Mesenchymal stem cell (in vitro differentiated cells and primary cell): Measurements from ENCODE around the gene CELF4.

Experiments
- DNase-seq: peaks from one replicate; pipeline ENCODE4 v3.0.0-alpha.2; 2013
- H2AFZ ChIP-seq: one replicate; pipeline ENCODE4 v1.6.1; 2013; ENCODE audit warnings: low read depth, mild to moderate bottlenecking, control low read depth, inconsistent platforms, low read length, moderate library complexity
- H2AK5ac ChIP-seq: 2 replicates; pipeline ENCODE4 v1.6.1; 2013; ENCODE audit warnings: low read length, moderate library complexity, mild to moderate bottlenecking, inconsistent platforms; ENCODE audit not compliant: severe bottlenecking
- H2BK120ac ChIP-seq: one replicate; pipeline ENCODE4 v1.6.1; 2013; ENCODE audit warnings: low read depth, mild to moderate bottlenecking, inconsistent platforms, low read length, moderate library complexity
- H2BK12ac ChIP-seq, 2 experiments: one replicate each; pipeline ENCODE4 v1.6.1; 2013; ENCODE audit warnings: inconsistent platforms in 2 of 2, low read length in 2 of 2, mild to moderate bottlenecking in 2 of 2, moderate library complexity in 2 of 2, control low read depth in 1 of 2
- H2BK15ac ChIP-seq: one replicate; pipeline ENCODE4 v1.6.1; 2013; ENCODE audit warnings: mild to moderate bottlenecking, low read depth, inconsistent platforms; ENCODE audit not compliant: poor library complexity, severe bottlenecking
- H2BK5ac ChIP-seq: 2 replicates; pipeline ENCODE4 v1.6.1; 2013; ENCODE audit warnings: low read depth, mild to moderate bottlenecking, low read length, control low read depth, inconsistent platforms; ENCODE audit not compliant: poor library complexity, severe bottlenecking
- H3K14ac ChIP-seq, 2 experiments: one replicate each; pipeline ENCODE4 v1.6.1; 2013; ENCODE audit warnings: inconsistent platforms in 2 of 2, low read length in 2 of 2, control low read depth in 1 of 2, mild to moderate bottlenecking in 1 of 2, moderate library complexity in 1 of 2
- H3K18ac ChIP-seq, 2 experiments: one replicate each; pipeline ENCODE4 v1.6.1; 2013; ENCODE audit warnings: inconsistent platforms in 2 of 2, low read length in 2 of 2, control low read depth in 1 of 2, low read depth in 1 of 2, mild to moderate bottlenecking in 1 of 2
- H3K23ac ChIP-seq, 2 experiments: one replicate each; pipeline ENCODE4 v1.6.1; 2013; ENCODE audit warnings: inconsistent platforms in 2 of 2, low read length in 2 of 2, mild to moderate bottlenecking in 2 of 2, moderate library complexity in 2 of 2, control low read depth in 1 of 2
- H3K27ac ChIP-seq: 2 replicates; pipeline ENCODE4 v1.5.1; 2013; ENCODE audit warnings: mild to moderate bottlenecking, moderate library complexity, low read length, control low read depth, inconsistent platforms; ENCODE audit not compliant: poor library complexity, severe bottlenecking
- H3K27me3 ChIP-seq, 2 experiments: 2 replicates each; pipeline versions ENCODE4 v1.6.1 to v1.7.0; 2013; ENCODE audit warnings: low read length in 2 of 2, mild to moderate bottlenecking in 2 of 2, moderate library complexity in 2 of 2, control low read depth in 1 of 2, inconsistent platforms in 1 of 2; ENCODE audit not compliant: control insufficient read depth in 1 of 2, insufficient read depth in 1 of 2
- H3K36me3 ChIP-seq, 2 experiments: 2 replicates each; pipeline versions ENCODE4 v1.6.1 to v1.7.0; 2013; ENCODE audit warnings: low read length in 2 of 2, control low read depth in 1 of 2, inconsistent platforms in 1 of 2, low read depth in 1 of 2, mild to moderate bottlenecking in 1 of 2; ENCODE audit not compliant: insufficient read depth in 2 of 2, control insufficient read depth in 1 of 2
- H3K4ac ChIP-seq, 2 experiments: one replicate each; pipeline ENCODE4 v1.6.1; 2013; ENCODE audit warnings: inconsistent platforms in 2 of 2, low read length in 2 of 2, mild to moderate bottlenecking in 2 of 2, moderate library complexity in 2 of 2, control low read depth in 1 of 2, low read depth in 1 of 2
- H3K4me1 ChIP-seq: 2 replicates; pipeline ENCODE4 v1.6.1; 2013; ENCODE audit warnings: low read depth, low read length, control low read depth; ENCODE audit not compliant: control insufficient read depth, insufficient read depth
- H3K4me2 ChIP-seq: 2 replicates; pipeline ENCODE4 v1.6.1; 2013; ENCODE audit warnings: low read length, mild to moderate bottlenecking, inconsistent platforms; ENCODE audit not compliant: poor library complexity, severe bottlenecking
- H3K4me3 ChIP-seq, 2 experiments: 2 replicates each; pipeline versions ENCODE4 v1.5.1 to v1.7.0; 2013; ENCODE audit warnings: low read length in 2 of 2, mild to moderate bottlenecking in 2 of 2, control low read depth in 1 of 2, low read depth in 1 of 2; ENCODE audit not compliant: insufficient read depth in 1 of 2
- H3K79me1 ChIP-seq: replicated peaks from 2 replicates; pipeline ENCODE4 v1.6.1; 2013; ENCODE audit warnings: mild to moderate bottlenecking, control low read depth, low read length, inconsistent platforms; ENCODE audit not compliant: poor library complexity, severe bottlenecking
- H3K9ac ChIP-seq: 2 replicates; pipeline ENCODE4 v1.7.0; 2013; ENCODE audit warnings: mild to moderate bottlenecking, low read length, moderate library complexity
- H3K9me3 ChIP-seq: 2 replicates; pipeline ENCODE4 v1.7.0; 2013; ENCODE audit warnings: mild to moderate bottlenecking, low read length; ENCODE audit not compliant: control insufficient read depth
- H4K8ac ChIP-seq: one replicate; pipeline ENCODE4 v1.6.1; 2013; ENCODE audit warnings: inconsistent platforms, mild to moderate bottlenecking, low read length, moderate library complexity
- H4K91ac ChIP-seq: one replicate; pipeline ENCODE4 v1.6.1; 2013; ENCODE audit warnings: mild to moderate bottlenecking, low read length, inconsistent platforms
- WGBS: methylation state at CpG from one replicate; pipeline ENCODE4 v1.1.7; 2013; ENCODE audit warnings: mixed read lengths; 5-methylcytosine and 5-hydroxymethylcytosine counted together

The CELF4 gene

GRCh38 chr18:37335409-37335736 is 230.2 kb downstream of the CELF4 start:
- no peak overlapping the region for H2BK15ac ChIP-seq
- no peak overlapping the region for H3K4me3 ChIP-seq
- no peaks in the 10 kb centered on the region for H3K4me1 ChIP-seq
- H3K4ac ChIP-seq: no peak overlapping the region
- peak overlapping the region; percentile 43 for H4K91ac ChIP-seq
- H3K27me3 ChIP-seq: peaks cover 0 to 35% of the 10 kb centered on the region in 2 experiments
- H3K79me1 ChIP-seq: no peaks in the 10 kb centered on the region
- H3K27ac ChIP-seq: no peak overlapping the region
- H4K8ac ChIP-seq: peak overlapping the region; percentile 29
- DNase-seq: no peak
- peak overlapping the region; percentile 85 for H3K9ac ChIP-seq
- no peak overlapping the region for H2BK120ac ChIP-seq
- H2BK12ac ChIP-seq: no peak overlapping the region
- no peak overlapping the region for H3K23ac ChIP-seq
- H3K9me3 ChIP-seq: no peaks in the 10 kb centered on the region
- no peak overlapping the region for H3K18ac ChIP-seq
- H2AK5ac ChIP-seq: no peak overlapping the region
- H3K14ac ChIP-seq: no peak overlapping the region
- H3K4me2 ChIP-seq: no peak overlapping the region
- H3K36me3 ChIP-seq: peaks cover 0 to 2% of the 10 kb centered on the region in 2 experiments
- no peak overlapping the region for H2BK5ac ChIP-seq
- 62% methylated on average over 3 of the region's 3 CpGs for WGBS
- no peak overlapping the region for H2AFZ ChIP-seq

- Histone ChIP-seq H3K79me1 (no peaks in the 10 kb centered on the region), H3K14ac (no peak overlapping the region), H3K23ac (no peak overlapping the region), H3K4ac (no peak overlapping the region), H2BK15ac (no peak overlapping the region), H3K4me1 (no peaks in the 10 kb centered on the region), H3K4me2 (no peak overlapping the region), H3K27me3 (peaks cover 0 to 31% of the 10 kb centered on the region in 2 experiments), H3K36me3 (peaks cover 0 to 2% of the 10 kb centered on the region in 2 experiments), H2AFZ (no peak overlapping the region), H2BK120ac (no peak overlapping the region), H2BK5ac (no peak overlapping the region), H4K8ac (peak overlapping the region; percentile 29), H2BK12ac (no peak overlapping the region), H3K18ac (no peak overlapping the region), H3K9me3 (no peaks in the 10 kb centered on the region), H3K9ac (peak overlapping the region; percentile 85), H4K91ac (peak overlapping the region; percentile 43), H2AK5ac (no peak overlapping the region), H3K4me3 (peak overlapping the region in 1 of 2 experiments; percentile 41), H3K27ac (no peak overlapping the region)
- 72% methylated on average over 23 of the region's 23 CpGs for WGBS
- DNase-seq: no peak
Measured at GRCh38 chr18:37334631-37335408, 230.8 kb downstream of the CELF4 start.

GRCh38 chr18:37332628-37333420 is 232.8 kb downstream of the CELF4 start:
- H2BK15ac ChIP-seq: no peak overlapping the region
- no peak overlapping the region for H4K91ac ChIP-seq
- no peak overlapping the region for H3K4me3 ChIP-seq
- H3K23ac ChIP-seq: no peak overlapping the region
- H3K4me2 ChIP-seq: no peak overlapping the region
- no peaks in the 10 kb centered on the region for H3K9me3 ChIP-seq
- H3K18ac ChIP-seq: no peak overlapping the region
- no peak overlapping the region for H3K4ac ChIP-seq
- DNase-seq: no peak
- no peak overlapping the region for H3K27ac ChIP-seq
- H2AFZ ChIP-seq: no peak overlapping the region
- no peak overlapping the region for H4K8ac ChIP-seq
- H3K14ac ChIP-seq: peak overlapping the region in 1 of 2 experiments; percentile 61
- no peak overlapping the region for H2BK5ac ChIP-seq
- H2AK5ac ChIP-seq: no peak overlapping the region
- WGBS: 82% methylated on average over 17 of the region's 17 CpGs
- peaks cover 6 to 30% of the 10 kb centered on the region in 2 experiments for H3K27me3 ChIP-seq
- no peaks in the 10 kb centered on the region for H3K4me1 ChIP-seq
- peaks cover 0 to 2% of the 10 kb centered on the region in 2 experiments for H3K36me3 ChIP-seq
- no peak overlapping the region for H3K9ac ChIP-seq
- no peak overlapping the region for H2BK120ac ChIP-seq
- no peak overlapping the region for H2BK12ac ChIP-seq
- H3K79me1 ChIP-seq: no peaks in the 10 kb centered on the region

DNA sequence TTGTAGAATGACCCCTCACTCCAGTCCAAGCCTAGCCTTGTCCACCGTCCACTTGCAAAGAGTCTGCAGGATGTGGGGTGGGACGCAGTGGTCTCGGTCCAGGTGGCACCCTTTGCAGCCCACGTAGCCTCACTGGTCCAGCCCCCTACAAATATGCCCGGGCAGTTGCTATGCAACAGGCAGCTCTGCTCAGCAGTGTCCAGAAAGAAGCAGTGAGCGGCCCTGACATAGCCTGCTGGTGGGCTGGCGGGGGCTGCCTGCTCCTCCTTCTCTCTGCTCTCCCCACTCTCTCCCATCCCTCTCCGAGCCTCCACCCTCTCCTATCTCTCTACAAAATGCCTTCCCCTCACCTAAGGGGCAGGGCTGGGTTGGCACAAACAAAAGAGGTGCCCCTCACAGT is 233.4 kb downstream of the CELF4 start:
- no peak overlapping the region for H3K14ac ChIP-seq

More for the DNA sequence above, 233.4 kb downstream of the CELF4 start:
- Histone ChIP-seq H3K4me2 (no peak overlapping the region), H3K27ac (no peak overlapping the region), H3K4me3 (no peak overlapping the region), H2AFZ (no peak overlapping the region), H2AK5ac (no peak overlapping the region), H4K91ac (no peak overlapping the region), H2BK5ac (no peak overlapping the region), H3K9ac (no peak overlapping the region), H3K4me1 (no peaks in the 10 kb centered on the region), H3K27me3 (peaks cover 11 to 34% of the 10 kb centered on the region in 2 experiments), H3K9me3 (no peaks in the 10 kb centered on the region), H2BK12ac (no peak overlapping the region), H3K23ac (no peak overlapping the region), H2BK120ac (no peak overlapping the region), H4K8ac (no peak overlapping the region), H3K36me3 (peaks cover 0 to 2% of the 10 kb centered on the region in 2 experiments), H3K18ac (no peak overlapping the region), H3K4ac (no peak overlapping the region), H2BK15ac (no peak overlapping the region), H3K79me1 (no peaks in the 10 kb centered on the region)
- DNase-seq: no peak
- 85% methylated on average over 8 of the region's 8 CpGs for WGBS
